IMR-90 (cell line): ENCODE measurements around the gene ALPK3. TPM values are rescaled to one million over a fixed set of nuclear protein-coding genes. Genes with fewer than 3 reads are reported as not detected.

ENCODE experiments used
- ATAC-seq: fragments of 200-7000 bp; cut with Tn5 transposase; 2 replicates; pipeline ENCODE4 v1.9.1; 2020; ENCODE audit warnings: low read depth, mild to moderate bottlenecking, moderate library complexity
- BruUV-seq: library from RNA; stranded (reverse); fragments of 400-500 nt; replicated peaks from 2 replicates; lab custom pipeline; 2021; lab: Mats Ljungman, UMichigan
- CTCF ChIA-PET: fragments of 300-600 bp; formaldehyde crosslinking; extraction: SDS; loops from one replicate; lab custom pipeline; 2021; ENCODE audit warnings: antibody characterized with exemption; lab: Yijun Ruan, JAX
- POLR2A ChIA-PET: fragments of 300-600 bp; sonication (Branson Sonifier 250); formaldehyde crosslinking; loops from one replicate; lab custom pipeline; 2022; ENCODE audit warnings: antibody characterized with exemption; ENCODE audit not compliant: unreplicated experiment; lab: Charles Lee
- DNase-seq: peaks from one replicate; pipeline ENCODE4 v3.0.0; 2013
- H2AFZ ChIP-seq: replicated peaks from 2 replicates; pipeline ENCODE3; 2013; ENCODE audit warnings: low read length, mild to moderate bottlenecking; ENCODE audit not compliant: poor library complexity
- H2AK5ac ChIP-seq: 2 replicates; pipeline ENCODE4 v1.6.1; 2013; ENCODE audit warnings: low read depth, low read length, inconsistent platforms
- H2AK9ac ChIP-seq: replicated peaks from 2 replicates; pipeline ENCODE3; 2013; ENCODE audit warnings: mild to moderate bottlenecking, low read depth, low read length, moderate library complexity; ENCODE audit not compliant: poor library complexity
- H2BK120ac ChIP-seq: 2 replicates; pipeline ENCODE4 v1.6.1; 2013; ENCODE audit warnings: low read depth, low read length, inconsistent platforms
- H2BK15ac ChIP-seq: 3 replicates; pipeline ENCODE4 v1.6.1; 2013; ENCODE audit warnings: low read depth, low read length, inconsistent platforms
- H2BK20ac ChIP-seq: 2 replicates; pipeline ENCODE4 v1.6.1; 2013; ENCODE audit warnings: low read depth, mild to moderate bottlenecking, inconsistent platforms, low read length, moderate library complexity
- H2BK5ac ChIP-seq: 2 replicates; pipeline ENCODE4 v1.6.1; 2013; ENCODE audit warnings: mild to moderate bottlenecking, low read depth, low read length, inconsistent platforms; ENCODE audit not compliant: poor library complexity, severe bottlenecking
- H3K14ac ChIP-seq: replicated peaks from 2 replicates; pipeline ENCODE4 v1.6.1; 2013; ENCODE audit warnings: low read depth, low read length, inconsistent platforms
- H3K18ac ChIP-seq: 2 replicates; pipeline ENCODE4 v1.6.1; 2013; ENCODE audit warnings: low read depth, low read length, control low read depth
- H3K23ac ChIP-seq: 2 replicates; pipeline ENCODE4 v1.6.1; 2013; ENCODE audit warnings: low read depth, low read length, inconsistent platforms
- H3K27ac ChIP-seq: 2 replicates; pipeline ENCODE4 v1.5.1; 2013; ENCODE audit warnings: mild to moderate bottlenecking, control low read depth, low read length; ENCODE audit not compliant: insufficient read depth
- H3K27me3 ChIP-seq: 2 replicates; pipeline ENCODE4 v1.6.1; 2013; ENCODE audit warnings: low read length; ENCODE audit not compliant: control insufficient read depth, insufficient read depth
- H3K36me3 ChIP-seq: 2 replicates; pipeline ENCODE4 v1.6.1; 2013; ENCODE audit warnings: low read length, mixed read lengths; ENCODE audit not compliant: control insufficient read depth, insufficient read depth
- H3K4ac ChIP-seq: 2 replicates; pipeline ENCODE4 v1.6.1; 2013; ENCODE audit warnings: low read depth, low read length, inconsistent platforms
- H3K4me1 ChIP-seq: 2 replicates; pipeline ENCODE4 v1.6.1; 2013; ENCODE audit warnings: low read length, mixed read lengths; ENCODE audit not compliant: control insufficient read depth, insufficient read depth
- H3K4me2 ChIP-seq: 2 replicates; pipeline ENCODE4 v1.6.1; 2013; ENCODE audit warnings: low read depth, mild to moderate bottlenecking, control low read depth, low read length, moderate library complexity
- H3K4me3 ChIP-seq: 2 replicates; pipeline ENCODE4 v1.5.1; 2013; ENCODE audit warnings: low read depth, mild to moderate bottlenecking, control low read depth, low read length, moderate library complexity; ENCODE audit not compliant: insufficient read depth
- H3K56ac ChIP-seq: 2 replicates; pipeline ENCODE4 v1.6.1; 2013; ENCODE audit warnings: low read length, inconsistent platforms; ENCODE audit not compliant: insufficient read depth; ENCODE audit errors: extremely low read depth
- H3K79me1 ChIP-seq, 2 experiments: 2 replicates each; pipeline ENCODE4 v1.6.1; 2013; ENCODE audit warnings: low read length in 2 of 2, inconsistent platforms in 1 of 2, low read depth in 1 of 2
- H3K9ac ChIP-seq: 2 replicates; pipeline ENCODE4 v1.6.1; 2013; ENCODE audit warnings: low read depth, low read length, control low read depth
- H3K9me1 ChIP-seq: 2 replicates; pipeline ENCODE4 v1.6.1; 2013; ENCODE audit warnings: low read length, inconsistent platforms; ENCODE audit not compliant: insufficient read depth
- H3K9me3 ChIP-seq: 2 replicates; pipeline ENCODE4 v1.6.1; 2013; ENCODE audit warnings: low read length; ENCODE audit not compliant: control insufficient read depth, insufficient read depth
- H4K20me1 ChIP-seq: 2 replicates; pipeline ENCODE4 v1.6.1; 2013; ENCODE audit warnings: low read length, inconsistent platforms; ENCODE audit not compliant: insufficient read depth
- H4K5ac ChIP-seq: 2 replicates; pipeline ENCODE4 v1.6.1; 2013; ENCODE audit warnings: mild to moderate bottlenecking, low read depth, low read length, control low read depth
- H4K8ac ChIP-seq, 2 experiments: 2 replicates each; pipeline ENCODE4 v1.6.1; 2013; ENCODE audit warnings: low read depth in 2 of 2, low read length in 2 of 2, control low read depth in 1 of 2, inconsistent platforms in 1 of 2
- H4K91ac ChIP-seq: 2 replicates; pipeline ENCODE4 v1.6.1; 2013; ENCODE audit warnings: low read depth, low read length, inconsistent platforms; ENCODE audit not compliant: insufficient read depth
- FOS ChIP-seq: fragments of 150-350 bp; IDR thresholded peaks from 2 replicates; pipeline ENCODE4 v1.6.1; 2016; ENCODE audit warnings: low read depth, low read length
- MAFK ChIP-seq: IDR thresholded peaks from 2 replicates; pipeline ENCODE4 v1.6.1; 2012; ENCODE audit warnings: low read depth, low read length, improper control_type of control experiment
- MXI1 ChIP-seq: IDR thresholded peaks from 2 replicates; pipeline ENCODE4 v1.6.1; 2012; ENCODE audit warnings: low read depth, mild to moderate bottlenecking, low read length, moderate library complexity, borderline replicate concordance
- RAD21 ChIP-seq: IDR thresholded peaks from 2 replicates; pipeline ENCODE4 v1.6.1; 2012; ENCODE audit warnings: low read length, improper control_type of control experiment
- RCOR1 ChIP-seq: IDR thresholded peaks from 2 replicates; pipeline ENCODE4 v1.6.1; 2012; ENCODE audit warnings: mild to moderate bottlenecking, low read length, improper control_type of control experiment; ENCODE audit not compliant: insufficient replicate concordance
- SMC3 ChIP-seq: fragments of 150-350 bp; IDR thresholded peaks from 2 replicates; pipeline ENCODE4 v1.6.1; 2016; ENCODE audit warnings: low read depth, mild to moderate bottlenecking, antibody characterized with exemption, low read length, moderate library complexity
- WGBS, 2 experiments: methylation state at CpG; one replicate each; pipeline versions ENCODE4 v1.1.5 to v1.1.7; 2013; ENCODE audit warnings: missing lambda C conversion rate in 2 of 2; ENCODE audit not compliant: insufficient read length in 1 of 2; ENCODE audit errors: extremely low coverage in 2 of 2; 5-methylcytosine and 5-hydroxymethylcytosine counted together
- dilution Hi-C: fragments of 300-500 bp; cut with HindIII; formaldehyde crosslinking; loops from one replicate; pipeline ENCODE4 v1.14.3; 2018; ENCODE audit warnings: low sequenced_read_pairs; ENCODE audit not compliant: unreplicated experiment
- in situ Hi-C: fragments of 300-500 bp; cut with MboI; formaldehyde crosslinking; loops from 3 replicates; pipeline ENCODE4 v1.14.3; 2019; ENCODE audit warnings: low sequenced_read_pairs, inconsistent platforms, mixed read lengths
- intact Hi-C: fragments of 100-400 bp; cut with micrococcal nuclease; formaldehyde crosslinking; loops from 2 replicates; pipeline ENCODE4 v1.10.0; 2022
- polyA plus RNA-seq, 3 experiments: library from polyadenylated mRNA; depleted of rRNA; stranded (reverse); fragments of >200 nt; gene quantifications; 2 replicates each; pipeline ENCODE4 v1.2.3, GENCODE V29; 2012; ENCODE audit warnings: low replicate concordance in 1 of 3
- total RNA-seq: library from RNA; depleted of rRNA; stranded (reverse); fragments of >200 nt; gene quantifications from 2 replicates; pipeline ENCODE4 v1.2.3, GENCODE V29; 2012
- TF ChIP-seq, protein P1 (sequence below): conservative IDR thresholded peaks from 2 replicates; pipeline ENCODE4 v1.5.1; 2012; ENCODE audit warnings: mild to moderate bottlenecking, low read depth, low read length, improper control_type of control experiment

ALPK3 gene
- total and polyA plus RNA-seq, 2 of the 4 experiments (the other 2 are of a cell fraction): under 0.01 to 0.26 TPM

DNA sequence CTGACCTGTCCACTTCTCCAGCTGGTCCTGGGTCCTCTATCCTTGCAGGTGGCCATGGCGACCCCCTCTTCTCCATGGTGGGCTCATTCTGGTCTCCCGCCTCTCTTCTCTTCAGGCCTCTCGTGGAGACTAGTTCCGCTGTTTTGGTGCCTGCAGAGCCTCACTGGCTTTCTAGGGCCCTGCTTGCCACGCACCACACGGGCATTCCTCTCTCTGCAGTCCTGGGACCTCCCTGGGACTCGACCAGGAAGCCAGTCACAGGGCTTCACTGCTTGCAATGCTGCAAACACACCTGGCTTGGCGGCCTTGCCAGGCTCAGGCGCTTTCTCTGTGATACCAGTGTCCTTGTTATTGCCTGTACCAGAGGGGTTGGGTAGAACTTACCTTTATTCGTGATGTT lies 76.5 kb downstream of the ALPK3 start:
- Histone ChIP-seq H3K4ac (no peak overlapping the region), H3K4me3 (no peak overlapping the region), H3K9ac (no peak overlapping the region), H4K5ac (no peak overlapping the region), H3K9me3 (no peaks in the 10 kb centered on the region), H4K20me1 (no peaks in the 10 kb centered on the region), H2AK5ac (no peak overlapping the region), H3K18ac (no peak overlapping the region), H4K8ac (no peak overlapping the region), H3K23ac (no peak overlapping the region), H3K4me2 (no peak overlapping the region), H3K56ac (no peak overlapping the region), H2BK20ac (no peak overlapping the region), H3K79me1 (no peaks in the 10 kb centered on the region), H3K27me3 (peaks cover 30% of the 10 kb centered on the region), H2BK15ac (no peak overlapping the region), H3K36me3 (no peaks in the 10 kb centered on the region), H2BK5ac (no peak overlapping the region), H3K4me1 (no peaks in the 10 kb centered on the region), H3K27ac (no peak overlapping the region), H2AFZ (no peak overlapping the region), H2AK9ac (no peak overlapping the region), H2BK120ac (no peak overlapping the region), H3K9me1 (no peaks in the 10 kb centered on the region), H3K14ac (no peak overlapping the region), H4K91ac (no peak overlapping the region)
- ATAC-seq: no peak
- intact Hi-C loops: no loop called here
- no TSS peak for BruUV-seq
- ChIA-PET POLR2A (no interaction called here), CTCF (no interaction called here)
- no peak for TF ChIP-seq FOS
- TF ChIP-seq MAFK: no peak
- no peak for TF ChIP-seq RCOR1
- TF ChIP-seq RAD21: no peak
- TF ChIP-seq MXI1: no peak
- no peak for TF ChIP-seq SMC3
- TF ChIP-seq, protein P1, sequence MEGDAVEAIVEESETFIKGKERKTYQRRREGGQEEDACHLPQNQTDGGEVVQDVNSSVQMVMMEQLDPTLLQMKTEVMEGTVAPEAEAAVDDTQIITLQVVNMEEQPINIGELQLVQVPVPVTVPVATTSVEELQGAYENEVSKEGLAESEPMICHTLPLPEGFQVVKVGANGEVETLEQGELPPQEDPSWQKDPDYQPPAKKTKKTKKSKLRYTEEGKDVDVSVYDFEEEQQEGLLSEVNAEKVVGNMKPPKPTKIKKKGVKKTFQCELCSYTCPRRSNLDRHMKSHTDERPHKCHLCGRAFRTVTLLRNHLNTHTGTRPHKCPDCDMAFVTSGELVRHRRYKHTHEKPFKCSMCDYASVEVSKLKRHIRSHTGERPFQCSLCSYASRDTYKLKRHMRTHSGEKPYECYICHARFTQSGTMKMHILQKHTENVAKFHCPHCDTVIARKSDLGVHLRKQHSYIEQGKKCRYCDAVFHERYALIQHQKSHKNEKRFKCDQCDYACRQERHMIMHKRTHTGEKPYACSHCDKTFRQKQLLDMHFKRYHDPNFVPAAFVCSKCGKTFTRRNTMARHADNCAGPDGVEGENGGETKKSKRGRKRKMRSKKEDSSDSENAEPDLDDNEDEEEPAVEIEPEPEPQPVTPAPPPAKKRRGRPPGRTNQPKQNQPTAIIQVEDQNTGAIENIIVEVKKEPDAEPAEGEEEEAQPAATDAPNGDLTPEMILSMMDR: no peak
- no peak for DNase-seq
- in situ Hi-C loops: no loop called here
- 85% methylated on average over 4 of the region's 10 CpGs; no CpG with 5 or more reads in 1 of the 2 experiments for WGBS, 2 experiments
- dilution Hi-C loops: no loop called here
